Activated gamma-delta T cell treated with anti-CD3 and anti-CD28 coated beads, Interleukin-2, amount 50 U/mL, for 16 hours (primary cell): ENCODE data around the gene DCLK2.

ENCODE experiments used
- DNase-seq: peaks from one replicate; pipeline ENCODE4 v3.0.0-alpha.2; 2020; ENCODE audit warnings: low read depth

Gene DCLK2

GRCh38 chr4:150117629-150118028 lies 39.4 kb downstream of the DCLK2 start:
- no peak for DNase-seq

DNA sequence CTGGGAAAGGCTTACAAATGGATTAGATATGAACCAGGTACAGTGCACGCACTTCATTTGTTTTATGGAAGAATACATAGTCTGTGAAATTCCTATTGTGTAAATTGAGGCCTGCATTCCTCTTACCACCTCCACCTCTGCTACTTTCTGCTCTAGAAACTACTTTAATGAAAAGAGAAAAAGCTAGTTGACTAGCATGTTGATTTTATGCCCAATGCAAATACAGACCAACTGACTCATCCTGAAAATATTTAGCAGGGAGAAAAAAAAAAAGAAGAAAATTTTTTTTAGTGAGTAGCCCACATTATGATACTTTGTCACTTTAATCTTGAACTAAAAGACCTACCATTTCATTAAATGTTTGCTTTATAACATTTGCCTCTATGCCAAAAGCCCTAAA lies 41.2 kb downstream of the DCLK2 start:
- no peak for DNase-seq

DNA sequence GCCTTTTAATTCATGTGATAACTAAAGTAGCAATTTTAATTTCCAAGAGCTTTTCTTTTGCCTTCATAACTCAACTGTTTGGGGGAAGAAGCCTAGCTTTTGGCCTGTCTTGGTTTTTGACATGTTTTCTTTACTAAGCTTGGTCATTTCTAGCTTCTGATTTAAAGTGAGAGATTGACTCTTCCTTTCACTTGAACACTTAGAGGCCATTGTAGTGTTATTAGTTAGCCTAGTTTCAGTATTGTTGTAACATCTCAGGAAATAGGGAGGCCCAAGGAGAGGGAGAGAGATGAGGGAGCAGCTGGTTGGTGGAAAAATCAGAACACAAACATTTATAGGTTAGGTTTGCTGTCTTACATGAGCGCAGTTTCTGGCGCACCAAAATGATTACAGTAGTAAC lies 44.8 kb downstream of the DCLK2 start:
- no peak for DNase-seq

GRCh38 chr4:150123796-150124677 lies 45.8 kb downstream of the DCLK2 start:
- no peak for DNase-seq

- DNase-seq: no peak
Observed at GRCh38 chr4:150126201-150126863, 48.1 kb downstream of the DCLK2 start.

- DNase-seq: no peak
Observed at GRCh38 chr4:150126864-150127203, 48.6 kb downstream of the DCLK2 start.

- no peak for DNase-seq
Observed at GRCh38 chr4:150127757-150128156, 49.5 kb downstream of the DCLK2 start.

GRCh38 chr4:150130933-150131332 lies 52.7 kb downstream of the DCLK2 start:
- no peak for DNase-seq

DNA sequence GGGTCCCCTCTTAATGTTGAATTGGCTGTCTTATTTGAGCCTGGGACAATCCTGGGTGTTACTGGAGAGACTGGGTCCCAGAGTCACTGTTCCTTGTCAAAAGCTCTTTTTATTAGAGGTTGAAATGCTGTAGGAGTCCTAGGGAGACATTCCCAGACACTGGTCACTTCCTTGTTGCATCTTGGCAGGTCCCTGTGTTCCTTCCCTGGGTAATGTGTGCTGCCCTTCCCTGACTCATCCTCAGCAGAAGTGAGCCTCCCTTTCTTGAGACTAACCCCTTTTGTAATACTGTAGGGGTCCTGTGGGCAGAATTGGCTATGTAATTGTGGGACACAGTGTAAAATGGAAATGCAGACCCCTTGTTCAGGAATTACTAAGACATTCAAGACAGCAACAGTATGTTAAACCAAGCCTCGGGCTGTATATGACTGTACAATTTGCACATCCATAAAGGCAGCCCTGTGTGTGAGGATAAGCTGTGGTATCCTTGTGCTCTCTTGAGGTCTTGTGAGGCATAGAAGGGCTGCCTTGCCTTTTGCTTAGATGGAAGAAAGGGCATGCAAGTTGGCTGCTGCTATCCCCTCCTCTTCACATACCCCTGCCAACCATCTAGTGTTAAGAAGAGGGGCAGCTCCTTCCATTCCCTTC lies 53.5 kb downstream of the DCLK2 start:
- no peak for DNase-seq

DNA sequence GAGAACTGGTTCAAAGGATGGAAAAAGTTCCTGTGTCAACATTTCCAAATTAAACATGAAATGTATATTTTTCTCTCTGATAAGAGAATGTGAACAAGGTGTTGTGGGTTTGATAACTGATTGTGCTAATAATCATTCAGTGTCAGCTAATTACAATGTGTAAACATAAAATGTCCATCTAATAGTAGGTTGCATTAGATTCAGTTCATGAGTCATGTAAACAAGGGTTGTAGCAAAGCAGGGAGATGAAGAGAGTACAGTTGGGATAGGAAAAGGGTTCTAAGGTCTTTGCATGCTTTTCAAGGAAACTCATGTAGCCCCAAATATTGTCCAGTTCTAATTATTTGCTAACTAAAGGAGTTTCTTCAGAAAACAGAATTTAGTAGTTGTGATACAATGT lies 55.4 kb downstream of the DCLK2 start:
- no peak for DNase-seq

DNA sequence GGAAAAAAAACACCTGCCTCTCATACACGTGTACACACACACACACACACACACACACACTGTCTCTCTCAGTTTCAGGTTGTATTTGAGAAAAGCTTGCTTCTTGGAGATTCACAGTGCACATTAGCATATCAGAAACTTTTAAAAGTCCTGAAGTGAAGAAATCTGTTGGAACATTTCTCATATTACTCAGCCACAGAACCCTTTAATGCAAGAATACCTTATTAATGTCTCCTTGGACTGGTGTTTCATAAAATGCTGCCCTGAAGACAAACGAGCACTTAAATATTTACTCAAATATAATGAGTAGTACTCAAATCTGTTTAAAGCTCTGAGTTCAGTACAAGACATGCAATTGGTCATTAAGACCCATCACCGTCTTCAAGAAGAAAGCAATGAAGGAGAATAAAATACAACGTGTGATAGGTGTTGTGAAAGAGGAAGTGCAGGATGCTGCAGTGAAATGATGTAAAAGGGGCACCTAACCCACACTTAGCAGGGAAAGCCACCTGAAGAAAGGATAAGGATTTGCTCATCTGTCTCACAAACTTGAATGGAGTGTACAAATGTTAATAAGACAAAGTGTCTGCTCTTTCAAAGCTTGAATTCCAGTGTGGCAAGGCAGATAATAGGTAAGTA lies 57.0 kb downstream of the DCLK2 start:
- DNase-seq: no peak

GRCh38 chr4:150136036-150136435 lies 57.8 kb downstream of the DCLK2 start:
- DNase-seq: no peak

GRCh38 chr4:150136481-150136880 lies 58.2 kb downstream of the DCLK2 start:
- DNase-seq: no peak

- no peak for DNase-seq
Observed at GRCh38 chr4:150139297-150139865, 61.1 kb downstream of the DCLK2 start.

DNA sequence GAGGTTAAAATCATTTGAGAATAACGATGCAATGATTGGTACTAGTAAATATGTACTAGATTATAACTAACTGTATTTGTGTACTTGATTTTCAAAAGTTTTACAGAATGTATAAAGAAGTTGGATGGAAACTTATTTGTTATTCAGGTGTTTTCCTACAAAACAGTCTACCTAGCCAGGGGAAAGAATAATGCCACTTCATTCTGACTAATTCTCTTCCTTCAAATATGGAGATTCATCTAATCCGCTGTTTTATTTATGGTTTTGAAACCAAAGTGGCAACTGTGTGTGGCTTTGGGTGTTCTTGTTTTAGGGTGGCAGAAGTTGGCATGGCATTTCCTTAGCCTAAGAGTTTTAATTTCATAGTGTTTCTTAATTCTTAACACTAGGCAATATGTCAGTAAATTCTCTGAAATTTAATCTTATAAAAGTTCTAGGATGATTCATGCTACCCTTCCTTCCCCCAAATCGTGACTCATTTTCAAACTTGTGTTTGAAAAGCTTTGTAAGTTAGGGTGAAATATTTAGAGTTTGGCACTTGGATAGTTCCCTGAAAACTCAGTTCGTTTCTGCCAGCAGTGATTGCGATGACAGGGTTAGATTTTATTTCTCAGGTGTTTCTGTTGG lies 62.6 kb downstream of the DCLK2 start:
- no peak for DNase-seq

GRCh38 chr4:150141756-150142155 lies 63.5 kb downstream of the DCLK2 start:
- no peak for DNase-seq

GRCh38 chr4:150142831-150143230 lies 64.6 kb downstream of the DCLK2 start:
- no peak for DNase-seq

GRCh38 chr4:150145090-150145945 lies 67.1 kb downstream of the DCLK2 start:
- no peak for DNase-seq

GRCh38 chr4:150145946-150146340 lies 67.7 kb downstream of the DCLK2 start:
- no peak for DNase-seq

DNA sequence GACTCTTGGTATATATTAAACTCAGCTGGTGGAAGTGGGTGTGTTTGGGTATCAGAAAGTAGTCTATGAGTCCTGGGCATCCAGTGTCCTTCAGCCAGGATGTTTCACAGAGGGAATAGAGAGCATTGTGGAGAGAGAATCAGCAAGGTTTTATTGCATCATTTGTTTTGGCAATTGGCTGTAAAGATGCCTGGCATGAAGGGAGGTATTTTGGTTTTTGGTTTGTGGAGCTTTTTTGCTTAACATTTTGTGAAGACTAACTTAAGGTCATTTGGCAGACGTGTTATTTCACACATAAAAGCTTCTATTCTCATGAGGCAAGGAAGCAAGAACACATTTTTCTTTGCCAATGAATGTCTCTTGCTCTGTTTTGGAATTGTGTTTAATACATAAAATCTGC lies 71.1 kb downstream of the DCLK2 start:
- no peak for DNase-seq

DNA sequence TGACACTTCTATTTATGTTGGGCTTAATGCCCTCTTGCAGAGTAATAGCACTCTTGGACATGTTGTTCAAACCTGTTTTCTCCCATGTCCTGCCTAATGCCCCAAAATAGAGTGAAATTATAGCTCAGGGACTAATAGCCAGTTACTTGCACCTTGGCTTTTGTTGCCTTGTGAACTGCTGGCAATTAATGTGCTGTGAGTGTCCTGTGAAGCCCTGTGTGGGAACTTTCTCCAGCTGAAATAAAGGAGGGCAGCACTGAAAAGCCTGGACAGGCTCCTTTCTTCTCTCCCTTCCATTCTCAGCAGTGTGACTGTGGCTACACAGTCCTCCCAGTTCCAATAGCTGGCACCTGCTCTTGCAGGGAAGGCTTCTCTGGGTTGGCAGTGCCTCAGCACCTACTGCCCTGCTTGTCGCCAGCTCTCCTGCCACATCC lies 72.4 kb downstream of the DCLK2 start:
- DNase-seq: no peak
